Measurements from ENCODE around the gene MAGEB17.

DNA sequence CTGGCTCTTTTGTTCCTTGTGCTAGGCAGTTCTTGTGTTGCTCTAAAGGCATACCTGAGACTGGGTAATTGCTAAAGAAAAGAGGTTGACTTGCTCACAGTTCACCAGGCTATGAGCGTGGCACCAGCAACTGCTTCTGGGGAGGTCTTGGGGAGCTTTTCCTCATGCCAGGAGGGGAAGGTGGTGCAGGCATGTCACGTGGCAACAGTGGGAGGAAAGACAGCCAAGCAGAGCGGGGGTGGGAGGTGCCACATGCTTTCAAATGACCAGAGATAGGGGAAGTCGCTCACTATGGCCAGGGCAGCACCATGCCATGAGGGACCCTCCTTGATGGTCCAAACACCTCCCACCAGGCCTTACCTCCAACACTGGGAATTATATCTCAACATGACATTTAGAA, 4.7 kb downstream of the MAGEB17 start:
- TF ChIP-seq, protein P1, sequence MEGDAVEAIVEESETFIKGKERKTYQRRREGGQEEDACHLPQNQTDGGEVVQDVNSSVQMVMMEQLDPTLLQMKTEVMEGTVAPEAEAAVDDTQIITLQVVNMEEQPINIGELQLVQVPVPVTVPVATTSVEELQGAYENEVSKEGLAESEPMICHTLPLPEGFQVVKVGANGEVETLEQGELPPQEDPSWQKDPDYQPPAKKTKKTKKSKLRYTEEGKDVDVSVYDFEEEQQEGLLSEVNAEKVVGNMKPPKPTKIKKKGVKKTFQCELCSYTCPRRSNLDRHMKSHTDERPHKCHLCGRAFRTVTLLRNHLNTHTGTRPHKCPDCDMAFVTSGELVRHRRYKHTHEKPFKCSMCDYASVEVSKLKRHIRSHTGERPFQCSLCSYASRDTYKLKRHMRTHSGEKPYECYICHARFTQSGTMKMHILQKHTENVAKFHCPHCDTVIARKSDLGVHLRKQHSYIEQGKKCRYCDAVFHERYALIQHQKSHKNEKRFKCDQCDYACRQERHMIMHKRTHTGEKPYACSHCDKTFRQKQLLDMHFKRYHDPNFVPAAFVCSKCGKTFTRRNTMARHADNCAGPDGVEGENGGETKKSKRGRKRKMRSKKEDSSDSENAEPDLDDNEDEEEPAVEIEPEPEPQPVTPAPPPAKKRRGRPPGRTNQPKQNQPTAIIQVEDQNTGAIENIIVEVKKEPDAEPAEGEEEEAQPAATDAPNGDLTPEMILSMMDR (conservative IDR thresholded peaks at IDR 0.05; ENCODE audit: low read depth, low read length) = no peak
- TF ChIP-seq EZH2 (IDR thresholded peaks at IDR 0.05; ENCODE audit: borderline replicate concordance, low read depth, low read length, poor library complexity, severe bottlenecking) = no peak

Measured in A673 (cell line).